Tibial nerve (tissue), 4 donors: ENCODE data around the gene HSPG2. TPM values are rescaled to one million over a fixed set of nuclear protein-coding genes. Genes with fewer than 3 reads are reported as not detected.

Experiments
- DNase-seq, 2 donors: peaks; one replicate each; pipeline ENCODE4 v3.0.0-alpha.2; 2019; ENCODE audit warnings: low spot score in 2 of 2
- H3K27ac ChIP-seq, 4 donors: fragments of 200-600 bp; sonication (generic) in 3 of 4; one replicate each; pipeline ENCODE4 v1.5.1; 2017 to 2019; ENCODE audit warnings: mild to moderate bottlenecking in 1 of 4
- H3K27me3 ChIP-seq, 2 donors: fragments of 200-600 bp; sonication (generic) in 1 of 2; one replicate each; pipeline versions ENCODE4 v1.5.1 to v1.6.0; 2017 to 2019
- H3K36me3 ChIP-seq, 3 donors: fragments of 200-600 bp; sonication (generic); one replicate each; pipeline ENCODE4 v1.5.1; 2018 to 2019
- H3K4me1 ChIP-seq, 4 donors: fragments of 200-600 bp; sonication (generic) in 3 of 4; one replicate each; pipeline ENCODE4 v1.5.1; 2017 to 2019
- H3K4me3 ChIP-seq, 4 donors: fragments of 200-600 bp; sonication (generic) in 3 of 4; one replicate each; pipeline ENCODE4 v1.5.1; 2017 to 2019; ENCODE audit warnings: mild to moderate bottlenecking in 1 of 4, moderate library complexity in 1 of 4
- H3K9me3 ChIP-seq, 4 donors: fragments of 200-600 bp; sonication (generic) in 3 of 4; one replicate each; pipeline ENCODE4 v1.5.1; 2017 to 2019
- EP300 ChIP-seq, 2 donors: sonication (generic); formaldehyde crosslinking; IDR thresholded peaks; one replicate each; pipeline ENCODE4 v1.6.1; 2017; ENCODE audit warnings: antibody characterized with exemption in 2 of 2, mild to moderate bottlenecking in 1 of 2
- POLR2A ChIP-seq, 2 donors: fragments of 450-650 bp; IDR thresholded peaks; one replicate each; pipeline ENCODE4 v1.6.1; 2017; ENCODE audit warnings: antibody characterized with exemption in 2 of 2, mild to moderate bottlenecking in 2 of 2, moderate library complexity in 2 of 2
- WGBS, 2 donors: methylation state at CpG; one replicate each; pipeline ENCODE4 v1.1.5; 2018; 5-methylcytosine and 5-hydroxymethylcytosine counted together
- total RNA-seq, 4 donors: library from RNA; depleted of rRNA; stranded (reverse); fragments of >200 nt; gene quantifications; one replicate each; pipeline ENCODE4 v1.1.0, GENCODE V29; 2016
- TF ChIP-seq, protein P1 (sequence below), 5 experiments: fragments of 200-600 bp in 3 of 5; fragments of 450-650 bp in 2 of 5; sonication (generic) in 3 of 5; IDR thresholded peaks; one replicate each; pipeline ENCODE4 v1.5.1; 2016 to 2019; ENCODE audit warnings: antibody characterized with exemption in 5 of 5, mild to moderate bottlenecking in 3 of 5, moderate library complexity in 2 of 5

The HSPG2 gene
- total RNA-seq, 4 donors from 2014 or later = 292 to 486 (median 404) TPM

DNA sequence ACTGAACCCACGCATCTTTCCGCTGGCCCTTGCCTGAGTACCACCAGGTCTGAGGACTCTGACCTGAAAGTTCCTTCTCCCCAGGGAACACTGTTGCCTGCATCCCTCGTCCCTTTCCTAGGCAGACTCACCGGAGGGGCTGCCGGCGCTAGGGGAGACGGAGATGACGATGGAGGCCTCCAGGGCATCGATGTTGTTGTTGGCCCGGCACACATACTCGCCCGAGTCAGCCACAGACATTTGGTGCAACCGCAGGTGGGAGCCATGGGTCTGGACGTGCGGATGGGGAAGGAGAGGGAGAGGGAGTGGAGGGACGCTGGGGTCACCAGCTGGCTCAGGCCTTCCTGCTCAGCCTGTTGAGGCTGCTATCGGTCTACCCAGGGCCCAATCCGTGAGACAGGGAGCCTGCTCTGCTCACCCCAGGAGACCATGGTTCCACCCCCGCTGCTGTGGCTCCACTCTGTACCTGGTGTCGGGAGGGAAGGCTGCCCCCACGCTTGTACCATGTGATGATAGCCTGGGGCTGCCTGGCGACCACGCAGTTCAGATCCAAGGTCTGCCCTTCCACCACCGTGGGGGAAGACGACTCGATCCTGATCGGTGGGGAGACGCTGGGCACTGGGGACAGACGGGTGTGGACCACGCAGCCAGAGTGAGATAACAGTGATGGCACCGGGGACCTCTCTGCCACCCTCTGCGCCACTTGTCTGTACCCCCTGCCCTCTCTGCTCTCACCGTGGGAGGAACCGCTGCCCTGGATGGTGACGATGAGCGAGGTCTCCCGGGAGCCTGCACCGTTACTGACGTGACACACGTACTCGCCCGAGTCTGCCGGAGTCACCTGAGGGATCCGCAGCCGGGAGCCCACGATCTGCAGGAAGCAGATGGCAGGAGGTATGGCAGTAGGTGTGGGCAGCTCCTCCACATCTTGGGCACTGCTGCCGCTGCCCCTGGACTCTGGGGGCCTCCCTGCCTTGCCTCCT lies 89.6 kb downstream of the HSPG2 start:
- Histone ChIP-seq H3K4me1 (no peaks in the 10 kb centered on the region), H3K36me3 (peaks cover 14 to 100% (median 24%) of the 10 kb centered on the region in 3 donors), H3K4me3 (no peak overlapping the region), H3K27ac (no peak overlapping the region), H3K9me3 (no peaks in the 10 kb centered on the region), H3K27me3 (no peaks in the 10 kb centered on the region)
- TF ChIP-seq POLR2A (IDR thresholded peaks at IDR 0.05) = no peak
- TF ChIP-seq EP300 (IDR thresholded peaks at IDR 0.05) = no peak
- TF ChIP-seq, protein P1, sequence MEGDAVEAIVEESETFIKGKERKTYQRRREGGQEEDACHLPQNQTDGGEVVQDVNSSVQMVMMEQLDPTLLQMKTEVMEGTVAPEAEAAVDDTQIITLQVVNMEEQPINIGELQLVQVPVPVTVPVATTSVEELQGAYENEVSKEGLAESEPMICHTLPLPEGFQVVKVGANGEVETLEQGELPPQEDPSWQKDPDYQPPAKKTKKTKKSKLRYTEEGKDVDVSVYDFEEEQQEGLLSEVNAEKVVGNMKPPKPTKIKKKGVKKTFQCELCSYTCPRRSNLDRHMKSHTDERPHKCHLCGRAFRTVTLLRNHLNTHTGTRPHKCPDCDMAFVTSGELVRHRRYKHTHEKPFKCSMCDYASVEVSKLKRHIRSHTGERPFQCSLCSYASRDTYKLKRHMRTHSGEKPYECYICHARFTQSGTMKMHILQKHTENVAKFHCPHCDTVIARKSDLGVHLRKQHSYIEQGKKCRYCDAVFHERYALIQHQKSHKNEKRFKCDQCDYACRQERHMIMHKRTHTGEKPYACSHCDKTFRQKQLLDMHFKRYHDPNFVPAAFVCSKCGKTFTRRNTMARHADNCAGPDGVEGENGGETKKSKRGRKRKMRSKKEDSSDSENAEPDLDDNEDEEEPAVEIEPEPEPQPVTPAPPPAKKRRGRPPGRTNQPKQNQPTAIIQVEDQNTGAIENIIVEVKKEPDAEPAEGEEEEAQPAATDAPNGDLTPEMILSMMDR (IDR thresholded peaks at IDR 0.05) = no peak
- no peak for DNase-seq
- 79 to 89% methylated on average over 22 to 47 of the region's 47 CpGs for WGBS, 2 donors

DNA sequence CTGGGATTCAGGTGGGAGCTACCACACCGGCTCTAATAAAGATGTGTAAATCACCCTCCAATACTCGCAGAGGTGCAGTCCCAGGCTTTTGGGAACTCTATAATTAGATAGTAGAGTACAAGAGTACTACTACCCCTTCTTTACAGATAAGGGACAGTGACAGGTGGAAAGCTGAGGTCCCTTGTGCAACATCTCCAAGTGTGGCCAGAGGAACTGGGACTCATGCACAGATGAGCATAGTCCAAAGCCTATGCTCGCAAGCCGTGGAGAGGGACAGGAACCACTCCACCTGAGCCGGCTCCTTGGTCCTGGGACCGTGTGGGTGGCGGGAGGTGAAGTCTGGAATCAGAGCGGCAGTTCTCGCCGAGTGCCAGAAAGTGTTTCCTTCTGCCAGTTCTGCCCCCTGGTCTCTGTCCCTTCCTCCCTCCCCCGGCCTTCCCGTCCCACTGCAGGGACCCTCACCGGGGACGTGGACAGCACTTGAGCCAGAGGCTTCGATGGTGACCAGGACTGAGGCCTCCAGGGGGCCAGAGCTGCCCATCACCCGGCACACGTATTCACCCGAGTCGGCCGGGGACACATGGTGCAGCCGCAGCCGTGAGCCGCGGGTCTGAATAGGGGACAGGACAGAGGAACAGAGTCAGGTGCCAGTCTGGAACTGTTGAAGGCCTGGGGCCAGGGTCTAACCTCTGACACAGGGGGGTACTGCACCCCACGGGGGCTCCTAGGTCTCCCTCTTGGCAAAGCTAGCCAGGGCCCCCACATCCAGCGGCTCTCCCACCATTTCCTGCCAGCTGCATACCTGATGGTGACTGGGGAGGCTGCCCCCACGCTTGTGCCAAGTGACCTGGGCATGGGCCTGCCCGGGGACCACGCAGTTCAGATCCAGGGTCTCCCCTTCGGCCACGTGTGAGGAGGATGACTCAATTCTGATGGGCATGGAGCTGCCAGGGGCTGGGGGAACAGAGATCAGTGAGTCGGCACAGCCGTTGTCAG lies 91.2 kb downstream of the HSPG2 start:
- H3K27me3 ChIP-seq = no peaks in the 10 kb centered on the region
- no peaks in the 10 kb centered on the region for H3K4me1 ChIP-seq
- H3K27ac ChIP-seq = no peak overlapping the region
- TF ChIP-seq, protein P1 (IDR thresholded peaks at IDR 0.05) = no peak
- TF ChIP-seq EP300 (IDR thresholded peaks at IDR 0.05) (no peak), POLR2A (IDR thresholded peaks at IDR 0.05) (no peak)
- H3K4me3 ChIP-seq = no peak overlapping the region
- DNase-seq = no peak
- H3K9me3 ChIP-seq = no peaks in the 10 kb centered on the region
- peaks cover 14 to 100% (median 20%) of the 10 kb centered on the region in 3 donors for H3K36me3 ChIP-seq
- 82 to 87% methylated on average over 33 of the region's 33 CpGs for WGBS, 2 donors

GRCh38 chr1:21843996-21844395 lies 93.1 kb downstream of the HSPG2 start:
- Histone ChIP-seq H3K4me3 (no peak overlapping the region), H3K36me3 (peaks cover 5 to 100% (median 26%) of the 10 kb centered on the region in 3 donors), H3K4me1 (no peaks in the 10 kb centered on the region), H3K27ac (no peak overlapping the region), H3K27me3 (no peaks in the 10 kb centered on the region), H3K9me3 (no peaks in the 10 kb centered on the region)
- DNase-seq = no peak
- TF ChIP-seq, protein P1 (IDR thresholded peaks at IDR 0.05) = no peak
- no peak for TF ChIP-seq POLR2A (IDR thresholded peaks at IDR 0.05)
- no peak for TF ChIP-seq EP300 (IDR thresholded peaks at IDR 0.05)
- WGBS, 2 donors = 84 to 86% methylated on average over 8 to 11 of the region's 11 CpGs

DNA sequence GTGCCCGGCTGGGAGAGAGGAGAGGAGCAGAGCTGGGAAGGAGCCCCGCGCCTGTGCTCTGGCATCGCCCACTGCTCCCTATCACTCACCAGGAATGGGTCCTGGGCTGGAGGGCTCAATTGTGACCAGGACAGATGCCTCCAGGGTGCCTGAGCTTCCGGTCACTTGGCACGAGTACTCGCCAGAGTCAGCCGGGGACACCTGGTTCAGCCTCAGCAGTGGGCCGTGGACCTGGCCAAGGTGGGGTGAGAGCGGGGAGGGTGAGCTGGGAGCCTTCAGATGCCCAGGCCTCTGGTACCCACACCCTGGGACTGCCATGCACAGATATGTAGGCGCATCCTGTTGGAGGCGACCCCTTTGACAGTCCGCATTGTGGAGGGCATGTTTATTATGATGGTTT lies 93.9 kb downstream of the HSPG2 start:
- TF ChIP-seq, protein P1 (IDR thresholded peaks at IDR 0.05) = no peak
- TF ChIP-seq EP300 (IDR thresholded peaks at IDR 0.05) = no peak
- TF ChIP-seq POLR2A (IDR thresholded peaks at IDR 0.05) = no peak
- peaks cover 5 to 100% (median 29%) of the 10 kb centered on the region in 3 donors for H3K36me3 ChIP-seq
- H3K4me1 ChIP-seq = no peaks in the 10 kb centered on the region
- no peak overlapping the region for H3K4me3 ChIP-seq
- WGBS, 2 donors = 86 to 95% methylated on average over 7 to 12 of the region's 13 CpGs
- no peak for DNase-seq
- H3K27ac ChIP-seq = peak overlapping the region in 2 of 4 donors; percentile 5 to 28
- H3K9me3 ChIP-seq = no peaks in the 10 kb centered on the region
- no peaks in the 10 kb centered on the region for H3K27me3 ChIP-seq
